Retina (tissue), 1 donor: ENCODE data around the gene ATXN7L3.
A peak's percentile ranks its signal among the peaks of the same experiment; 100 is the strongest.
"Not testable (repeated sequence)": the region's sequence is repeated elsewhere in the genome, so short reads cannot be mapped to it uniquely, and the experiment has no call there.

ENCODE experiments used
- DNase-seq: peaks from one replicate; pipeline ENCODE4 v3.0.0-alpha.2; 2016

The ATXN7L3 gene

GRCh38 chr17:44199553-44200477 is at the start of gene ATXN7L3:
Gene ATXN7L3 (minus strand): TSS chr17:44199884. CDS start chr17:44198070, 1,814 bp downstream.
- peak; percentile 92 for DNase-seq

GRCh38 chr17:44247876-44248736 is 48.4 kb upstream of the ATXN7L3 start:
- DNase-seq, result no peak

- no peak for DNase-seq
These were observed 47.8 kb upstream of the ATXN7L3 start for GRCh38 chr17:44247440-44247841.

- DNase-seq, result no peak
These were observed 41.5 kb upstream of the ATXN7L3 start for GRCh38 chr17:44241106-44241624.

GRCh38 chr17:44237886-44238285 is 38.2 kb upstream of the ATXN7L3 start:
- not testable (repeated sequence) for DNase-seq

- no peak for DNase-seq
These were observed 36.8 kb upstream of the ATXN7L3 start for GRCh38 chr17:44236444-44236991.

- no peak for DNase-seq
These were observed 35.9 kb upstream of the ATXN7L3 start for GRCh38 chr17:44235583-44235936.

GRCh38 chr17:44233582-44233981 is 33.9 kb upstream of the ATXN7L3 start:
- no peak for DNase-seq

GRCh38 chr17:44232061-44232460 is 32.4 kb upstream of the ATXN7L3 start:
- no peak for DNase-seq

GRCh38 chr17:44230140-44230539 is 30.5 kb upstream of the ATXN7L3 start:
- no peak for DNase-seq

- DNase-seq, result no peak
These were observed 29.4 kb upstream of the ATXN7L3 start for GRCh38 chr17:44229090-44229489.

- DNase-seq, result no peak
These were observed 23.9 kb upstream of the ATXN7L3 start for GRCh38 chr17:44223541-44224071.

- DNase-seq, result peak; percentile 87
These were observed 22.6 kb upstream of the ATXN7L3 start for GRCh38 chr17:44222112-44222869.

GRCh38 chr17:44221862-44222111 is 22.1 kb upstream of the ATXN7L3 start:
- no peak for DNase-seq

GRCh38 chr17:44221084-44221861 is 21.6 kb upstream of the ATXN7L3 start:
- peak; percentile 92 for DNase-seq

- peak; percentile 85 for DNase-seq
These were observed 20.8 kb upstream of the ATXN7L3 start for GRCh38 chr17:44220213-44221083.

GRCh38 chr17:44219616-44220212 is 20.0 kb upstream of the ATXN7L3 start, which contains the start of gene UBTF:
Gene UBTF (minus strand): TSS chr17:44219675. CDS start chr17:44218229, 1,446 bp downstream.
- DNase-seq, result peak; percentile 40

- peak; percentile 67 for DNase-seq
These were observed 19.5 kb upstream of the ATXN7L3 start for GRCh38 chr17:44219108-44219615.

GRCh38 chr17:44218344-44219107 is 18.8 kb upstream of the ATXN7L3 start:
- peak; percentile 91 for DNase-seq
